Right atrium auricular region (tissue), 2 donors: ENCODE measurements around the gene ADGRL3. TPM values are rescaled to one million over a fixed set of nuclear protein-coding genes. Genes with fewer than 3 reads are reported as not detected.

ENCODE experiments used
- DNase-seq: peaks from one replicate; pipeline ENCODE4 v3.0.0-alpha.2; 2019; ENCODE audit warnings: low spot score
- H3K27ac ChIP-seq, 2 donors: fragments of 200-600 bp; sonication (generic); 1 replicate in 1 of 2; 2 replicates in 1 of 2; pipeline ENCODE4 v1.5.1; 2016 to 2019
- H3K27me3 ChIP-seq, 2 donors: fragments of 200-600 bp; sonication (generic); one replicate each; pipeline versions ENCODE4 v1.5.1 to v1.6.0; 2017 to 2019
- H3K36me3 ChIP-seq: fragments of 200-600 bp; sonication (generic); one replicate; pipeline ENCODE4 v1.5.1; 2016
- H3K4me1 ChIP-seq, 2 donors: fragments of 200-600 bp; sonication (generic); one replicate each; pipeline versions ENCODE4 v1.5.1 to v1.6.0; 2017 to 2019
- H3K4me3 ChIP-seq, 2 donors: fragments of 200-600 bp; sonication (generic); 1 replicate in 1 of 2; 2 replicates in 1 of 2; pipeline ENCODE4 v1.5.1; 2017 to 2019; ENCODE audit warnings: mild to moderate bottlenecking in 1 of 2, moderate library complexity in 1 of 2
- H3K9me3 ChIP-seq, 2 donors: fragments of 200-600 bp; sonication (generic); one replicate each; pipeline ENCODE4 v1.5.1; 2019
- CTCF ChIP-seq, 2 donors: fragments of 200-600 bp; sonication (generic); IDR thresholded peaks; one replicate each; pipeline ENCODE4 v1.5.1; 2019; ENCODE audit warnings: antibody characterized with exemption in 2 of 2
- total RNA-seq, 2 donors: library from RNA; depleted of rRNA; stranded (reverse); fragments of >200 nt; gene quantifications; one replicate each; pipeline ENCODE4 v1.1.0, GENCODE V29; 2016

Gene ADGRL3
- total RNA-seq, 2 donors from 2014 or later: 0.86 to 1.9 TPM

- no peak overlapping the region for H3K4me3 ChIP-seq
- H3K27me3 ChIP-seq: no peaks in the 10 kb centered on the region
- TF ChIP-seq CTCF (IDR thresholded peaks at IDR 0.05): no peak
- no peak overlapping the region for H3K27ac ChIP-seq
- H3K36me3 ChIP-seq: no peaks in the 10 kb centered on the region
- DNase-seq: no peak
- H3K4me1 ChIP-seq: no peaks in the 10 kb centered on the region
- no peaks in the 10 kb centered on the region for H3K9me3 ChIP-seq
Observed at GRCh38 chr4:61411241-61411640, 211.1 kb downstream of the ADGRL3 start.

GRCh38 chr4:61425315-61425714 lies 225.2 kb downstream of the ADGRL3 start:
- TF ChIP-seq CTCF (IDR thresholded peaks at IDR 0.05): no peak
- Histone ChIP-seq H3K4me3 (no peak overlapping the region), H3K4me1 (no peaks in the 10 kb centered on the region), H3K27me3 (no peaks in the 10 kb centered on the region), H3K36me3 (no peaks in the 10 kb centered on the region), H3K27ac (no peak overlapping the region), H3K9me3 (no peaks in the 10 kb centered on the region)
- DNase-seq: no peak

GRCh38 chr4:61426229-61426628 lies 226.1 kb downstream of the ADGRL3 start:
- Histone ChIP-seq H3K4me3 (no peak overlapping the region), H3K27ac (no peak overlapping the region), H3K4me1 (no peaks in the 10 kb centered on the region), H3K36me3 (no peaks in the 10 kb centered on the region), H3K9me3 (no peaks in the 10 kb centered on the region), H3K27me3 (no peaks in the 10 kb centered on the region)
- no peak for TF ChIP-seq CTCF (IDR thresholded peaks at IDR 0.05)
- DNase-seq: no peak

GRCh38 chr4:61427099-61427817 lies 227.1 kb downstream of the ADGRL3 start:
- TF ChIP-seq CTCF (IDR thresholded peaks at IDR 0.05): no peak

GRCh38 chr4:61427818-61428495 lies 227.8 kb downstream of the ADGRL3 start:
- no peak for TF ChIP-seq CTCF (IDR thresholded peaks at IDR 0.05)
- Histone ChIP-seq H3K27me3 (no peaks in the 10 kb centered on the region), H3K4me3 (no peak overlapping the region), H3K27ac (no peak overlapping the region), H3K4me1 (no peaks in the 10 kb centered on the region), H3K36me3 (no peaks in the 10 kb centered on the region), H3K9me3 (no peaks in the 10 kb centered on the region)
- no peak for DNase-seq

More at GRCh38 chr4:61427099-61427817, 227.1 kb downstream of the ADGRL3 start:
- H3K9me3 ChIP-seq: no peaks in the 10 kb centered on the region
- DNase-seq: no peak
- H3K36me3 ChIP-seq: no peaks in the 10 kb centered on the region
- no peaks in the 10 kb centered on the region for H3K27me3 ChIP-seq
- H3K27ac ChIP-seq: no peak overlapping the region
- no peak overlapping the region for H3K4me3 ChIP-seq
- H3K4me1 ChIP-seq: no peaks in the 10 kb centered on the region
